HEK293 (cell line): ENCODE results near the gene TUT1.
A peak's percentile ranks its signal among the peaks of the same experiment; 100 is the strongest.

Experiments
- CTCF ChIA-PET: fragments of 350-600 bp; formaldehyde crosslinking; extraction: SDS; loops from one replicate; lab custom pipeline; 2021; ENCODE audit warnings: antibody characterized with exemption; lab: Yijun Ruan, JAX
- POLR2A ChIA-PET: fragments of 300-600 bp; formaldehyde crosslinking; extraction: SDS; loops from one replicate; lab custom pipeline; 2020; ENCODE audit warnings: antibody characterized with exemption, inconsistent platforms; lab: Yijun Ruan, JAX
- H3K27ac ChIP-seq: fragments of 200-500 bp; sonication (Bioruptor generic); 2 replicates; pipeline ENCODE4 v1.5.1; 2014; ENCODE audit warnings: low read depth, low read length, control low read depth, inconsistent platforms; ENCODE audit errors: extremely low read depth
- H3K36me3 ChIP-seq, 2 experiments: fragments of 200-500 bp in 1 of 2; sonication (Bioruptor generic) in 1 of 2; 1 replicate in 1 of 2; 2 replicates in 1 of 2; pipeline ENCODE4 v1.5.1; 2014 to 2017; ENCODE audit warnings: inconsistent platforms in 2 of 2, low read length in 2 of 2; ENCODE audit not compliant: control insufficient read depth in 2 of 2, insufficient read depth in 1 of 2
- H3K4me1 ChIP-seq: fragments of 200-500 bp; sonication (Bioruptor generic); 2 replicates; pipeline ENCODE4 v1.5.1; 2014; ENCODE audit warnings: mild to moderate bottlenecking, low read length, inconsistent platforms; ENCODE audit not compliant: control insufficient read depth, insufficient read depth
- H3K4me3 ChIP-seq: 2 replicates; pipeline ENCODE4 v1.5.1; 2011; ENCODE audit warnings: low read depth, mild to moderate bottlenecking, control low read depth, low read length, moderate library complexity
- H3K9me3 ChIP-seq: fragments of 200-500 bp; sonication (Bioruptor generic); 2 replicates; pipeline ENCODE4 v1.5.1; 2014; ENCODE audit warnings: low read depth, low read length, inconsistent platforms; ENCODE audit not compliant: control insufficient read depth, insufficient read depth
- BCL11A ChIP-seq: fragments of 450-650 bp; formaldehyde crosslinking; IDR thresholded peaks from 2 replicates; pipeline ENCODE4 v1.5.1; 2016; ENCODE audit warnings: low read depth, missing biosample characterization, missing genetic modification characterization
- FEZF1 ChIP-seq: fragments of 450-650 bp; formaldehyde crosslinking; IDR thresholded peaks from 2 replicates; pipeline ENCODE4 v1.5.1; 2016; ENCODE audit warnings: missing biosample characterization, missing genetic modification characterization
- KLF16 ChIP-seq: fragments of 450-650 bp; formaldehyde crosslinking; IDR thresholded peaks from 2 replicates; pipeline ENCODE4 v1.5.1; 2017; ENCODE audit warnings: missing biosample characterization, missing genetic modification characterization
- KLF9 ChIP-seq: fragments of 450-650 bp; formaldehyde crosslinking; IDR thresholded peaks from 2 replicates; pipeline ENCODE4 v1.5.1; 2016; ENCODE audit warnings: missing biosample characterization, missing genetic modification characterization, low read depth
- OVOL3 ChIP-seq: fragments of 450-650 bp; formaldehyde crosslinking; IDR thresholded peaks from 2 replicates; pipeline ENCODE4 v1.5.1; 2016; ENCODE audit warnings: missing biosample characterization, missing genetic modification characterization
- PRDM10 ChIP-seq: fragments of 450-650 bp; formaldehyde crosslinking; IDR thresholded peaks from 2 replicates; pipeline ENCODE4 v1.5.1; 2016; ENCODE audit warnings: missing biosample characterization, missing genetic modification characterization
- SP3 ChIP-seq: fragments of 450-650 bp; formaldehyde crosslinking; IDR thresholded peaks from 2 replicates; pipeline ENCODE4 v1.5.1; 2016; ENCODE audit warnings: missing biosample characterization, missing genetic modification characterization
- SP7 ChIP-seq: fragments of 450-650 bp; formaldehyde crosslinking; IDR thresholded peaks from 2 replicates; pipeline ENCODE4 v1.5.1; 2016; ENCODE audit warnings: missing biosample characterization, missing genetic modification characterization
- ZBTB17 ChIP-seq: fragments of 450-650 bp; formaldehyde crosslinking; IDR thresholded peaks from 2 replicates; pipeline ENCODE4 v1.5.1; 2016; ENCODE audit warnings: missing biosample characterization, missing genetic modification characterization
- ZFHX2 ChIP-seq: fragments of 450-650 bp; formaldehyde crosslinking; conservative IDR thresholded peaks from 2 replicates; pipeline ENCODE4 v1.5.1; 2016; ENCODE audit warnings: missing biosample characterization, missing genetic modification characterization
- ZNF335 ChIP-seq: fragments of 450-650 bp; formaldehyde crosslinking; conservative IDR thresholded peaks from 2 replicates; pipeline ENCODE4 v1.5.1; 2016; ENCODE audit warnings: missing biosample characterization, missing genetic modification characterization
- ZNF341 ChIP-seq: fragments of 450-650 bp; formaldehyde crosslinking; IDR thresholded peaks from 2 replicates; pipeline ENCODE4; 2016; ENCODE audit warnings: low read depth, missing biosample characterization, missing genetic modification characterization
- ZNF48 ChIP-seq: fragments of 450-650 bp; formaldehyde crosslinking; IDR thresholded peaks from 2 replicates; pipeline ENCODE4 v1.5.1; 2016; ENCODE audit warnings: missing biosample characterization, missing genetic modification characterization
- ZNF501 ChIP-seq: fragments of 450-650 bp; formaldehyde crosslinking; IDR thresholded peaks from 2 replicates; pipeline ENCODE4 v1.5.1; 2016; ENCODE audit warnings: missing biosample characterization, missing genetic modification characterization
- ZNF518A ChIP-seq: fragments of 450-650 bp; formaldehyde crosslinking; conservative IDR thresholded peaks from 2 replicates; pipeline ENCODE4 v1.5.1; 2016; ENCODE audit warnings: low read depth, missing biosample characterization, missing genetic modification characterization
- ZNF561 ChIP-seq: fragments of 450-650 bp; IDR thresholded peaks from 2 replicates; pipeline ENCODE4 v1.5.1; 2018; ENCODE audit warnings: missing biosample characterization, missing genetic modification characterization, borderline replicate concordance
- ZNF629 ChIP-seq: fragments of 450-650 bp; formaldehyde crosslinking; IDR thresholded peaks from 2 replicates; pipeline ENCODE4 v1.5.1; 2017; ENCODE audit warnings: missing biosample characterization, missing genetic modification characterization
- ZNF660 ChIP-seq: fragments of 450-650 bp; IDR thresholded peaks from 2 replicates; pipeline ENCODE4 v1.5.1; 2018; ENCODE audit warnings: missing biosample characterization, mild to moderate bottlenecking, missing genetic modification characterization
- ZNF677 ChIP-seq: fragments of 450-650 bp; IDR thresholded peaks from 2 replicates; pipeline ENCODE4 v1.5.0; 2018; ENCODE audit warnings: missing biosample characterization, mild to moderate bottlenecking, missing genetic modification characterization, moderate library complexity
- ZNF843 ChIP-seq: fragments of 450-650 bp; formaldehyde crosslinking; IDR thresholded peaks from 2 replicates; pipeline ENCODE4 v1.5.1; 2016; ENCODE audit warnings: missing biosample characterization, missing genetic modification characterization
- ZXDB ChIP-seq: fragments of 450-650 bp; formaldehyde crosslinking; IDR thresholded peaks from 2 replicates; pipeline ENCODE4 v1.5.1; 2016; ENCODE audit warnings: missing biosample characterization, missing genetic modification characterization
- TF ChIP-seq, protein P1 (sequence below): fragments of 450-650 bp; formaldehyde crosslinking; IDR thresholded peaks from 2 replicates; pipeline ENCODE4 v1.5.1; 2016; ENCODE audit warnings: missing biosample characterization, missing genetic modification characterization
- TF ChIP-seq, protein P2 (sequence below): fragments of 450-650 bp; formaldehyde crosslinking; IDR thresholded peaks from 2 replicates; pipeline ENCODE4 v1.5.1; 2016; ENCODE audit warnings: missing biosample characterization, missing genetic modification characterization
- TF ChIP-seq, protein P3 (sequence below): fragments of 450-650 bp; formaldehyde crosslinking; optimal IDR thresholded peaks from 2 replicates; pipeline ENCODE3; 2016; ENCODE audit warnings: missing biosample characterization, mild to moderate bottlenecking, missing genetic modification characterization

Gene TUT1

DNA sequence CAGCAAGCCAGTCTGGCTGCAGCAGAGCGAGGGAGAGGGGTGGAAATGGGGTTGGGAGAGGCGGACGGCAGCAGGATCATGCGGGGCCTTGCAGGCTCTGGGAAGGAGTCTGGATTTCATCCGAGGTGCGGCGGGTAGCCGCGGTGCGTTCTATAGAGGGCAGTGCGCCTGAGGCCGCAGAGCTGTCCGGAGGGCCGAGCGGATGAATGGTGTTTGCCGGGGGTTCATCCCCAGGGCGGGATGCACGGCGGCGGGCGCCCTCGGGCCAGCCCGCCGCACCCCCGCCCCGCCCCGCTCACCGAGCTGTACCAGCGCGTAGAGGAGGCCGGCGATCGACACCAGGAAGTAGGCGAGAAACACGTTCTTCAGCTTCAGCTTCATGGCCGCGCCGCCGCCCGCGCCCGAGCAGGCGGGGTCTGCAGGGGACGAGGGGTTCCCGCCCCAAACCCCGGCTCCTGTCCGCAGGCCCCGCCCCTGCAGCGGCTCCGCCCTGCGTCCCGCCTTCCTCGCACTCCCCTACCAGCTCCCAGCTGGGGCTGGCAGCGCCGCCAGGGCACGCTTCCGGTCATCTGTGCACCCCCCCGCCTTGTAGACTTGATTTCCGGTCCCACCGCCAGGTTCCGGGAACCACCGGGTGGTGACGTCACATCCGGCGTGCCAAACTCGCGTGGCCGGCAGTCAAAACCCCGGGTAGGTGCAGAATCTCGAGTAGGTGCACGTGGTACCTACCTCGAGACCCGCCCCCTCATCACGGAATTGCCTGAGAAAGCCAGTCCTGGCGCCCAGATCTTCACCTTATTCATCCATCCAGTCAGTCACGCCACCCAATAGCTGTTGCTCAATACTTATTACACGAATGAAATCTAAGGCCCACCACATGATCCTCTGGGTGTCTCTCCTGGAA lies 30.5 kb upstream of the TUT1 start, which contains the start of gene B3GAT3:
Gene B3GAT3 (minus strand): TSS at position 420 of the 904 bp plus-strand sequence. CDS start 39 bp downstream, at position 381.
- H3K9me3 ChIP-seq: no peaks in the 10 kb centered on the region
- H3K36me3 ChIP-seq: peaks cover 4 to 36% of the 10 kb centered on the region in 2 experiments
- H3K4me1 ChIP-seq: no peaks in the 10 kb centered on the region
- peak within 1 kb of the TSS; percentile 80 for H3K27ac ChIP-seq
- ChIA-PET POLR2A (interaction anchor here (0.6 to 6.0 kb wide), 28 partner anchors 9 to 234 kb away, joined by 3 to 109 read pairs (median 5); partner anchors contain the start of genes C11orf98, CSKMT, EEF1G and EML3), CTCF (interaction anchor here (0.6 to 2.5 kb wide), 7 partner anchors 11 to 249 kb away, joined by 3 to 18 read pairs (median 3); no protein-coding TSS in a partner anchor)
- peak within 1 kb of the TSS; percentile 71 for H3K4me3 ChIP-seq
- TF ChIP-seq ZBTB17 (tag by site-specific recombination) (peak; percentile 67), ZNF48 (tag by site-specific recombination) (no peak), ZFHX2 (tag by site-specific recombination) (no peak; the same call in 1 of the 2 replicates), ZNF660 (tag by site-specific recombination) (peak; percentile 34; the same call in 1 of the 2 replicates), ZNF629 (peak; percentile 95), ZXDB (tag by site-specific recombination) (peak; percentile 57), ZNF501 (tag by site-specific recombination) (0 out of 2 replicates have a peak, but pooled peaks have one; percentile 16), PRDM10 (tag by site-specific recombination) (peak; percentile 32; the same call in 1 of the 2 replicates), FEZF1 (tag by site-specific recombination) (peak; percentile 9; the same call in 1 of the 2 replicates), SP7 (peak; percentile 62), ZNF335 (peak; percentile 49), KLF16 (tag by site-specific recombination) (peak; percentile 65; the same call in 1 of the 2 replicates), OVOL3 (no peak), ZNF843 (tag by site-specific recombination) (peak; percentile 47; the same call in 1 of the 2 replicates), SP3 (tag by site-specific recombination) (peak; percentile 93), ZNF518A (tag by site-specific recombination) (peak; percentile 93), ZNF561 (tag by site-specific recombination) (peak; percentile 74; the same call in 1 of the 2 replicates), KLF9 (peak; percentile 87), ZNF341 (tag by site-specific recombination) (peak; percentile 97), ZNF677 (tag by site-specific recombination) (no peak), BCL11A (peak; percentile 89)
- TF ChIP-seq, protein P1, sequence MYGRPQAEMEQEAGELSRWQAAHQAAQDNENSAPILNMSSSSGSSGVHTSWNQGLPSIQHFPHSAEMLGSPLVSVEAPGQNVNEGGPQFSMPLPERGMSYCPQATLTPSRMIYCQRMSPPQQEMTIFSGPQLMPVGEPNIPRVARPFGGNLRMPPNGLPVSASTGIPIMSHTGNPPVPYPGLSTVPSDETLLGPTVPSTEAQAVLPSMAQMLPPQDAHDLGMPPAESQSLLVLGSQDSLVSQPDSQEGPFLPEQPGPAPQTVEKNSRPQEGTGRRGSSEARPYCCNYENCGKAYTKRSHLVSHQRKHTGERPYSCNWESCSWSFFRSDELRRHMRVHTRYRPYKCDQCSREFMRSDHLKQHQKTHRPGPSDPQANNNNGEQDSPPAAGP: 0 out of 2 replicates have a peak, but pooled peaks have one; percentile 43
- TF ChIP-seq, protein P2, sequence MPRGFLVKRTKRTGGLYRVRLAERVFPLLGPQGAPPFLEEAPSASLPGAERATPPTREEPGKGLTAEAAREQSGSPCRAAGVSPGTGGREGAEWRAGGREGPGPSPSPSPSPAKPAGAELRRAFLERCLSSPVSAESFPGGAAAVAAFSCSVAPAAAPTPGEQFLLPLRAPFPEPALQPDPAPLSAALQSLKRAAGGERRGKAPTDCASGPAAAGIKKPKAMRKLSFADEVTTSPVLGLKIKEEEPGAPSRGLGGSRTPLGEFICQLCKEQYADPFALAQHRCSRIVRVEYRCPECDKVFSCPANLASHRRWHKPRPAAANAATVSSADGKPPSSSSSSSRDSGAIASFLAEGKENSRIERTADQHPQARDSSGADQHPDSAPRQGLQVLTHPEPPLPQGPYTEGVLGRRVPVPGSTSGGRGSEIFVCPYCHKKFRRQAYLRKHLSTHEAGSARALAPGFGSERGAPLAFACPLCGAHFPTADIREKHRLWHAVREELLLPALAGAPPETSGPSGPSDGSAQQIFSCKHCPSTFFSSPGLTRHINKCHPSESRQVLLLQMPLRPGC (tag by site-specific recombination): 0 out of 2 replicates have a peak, but pooled peaks have one; percentile 37
- TF ChIP-seq, protein P3, sequence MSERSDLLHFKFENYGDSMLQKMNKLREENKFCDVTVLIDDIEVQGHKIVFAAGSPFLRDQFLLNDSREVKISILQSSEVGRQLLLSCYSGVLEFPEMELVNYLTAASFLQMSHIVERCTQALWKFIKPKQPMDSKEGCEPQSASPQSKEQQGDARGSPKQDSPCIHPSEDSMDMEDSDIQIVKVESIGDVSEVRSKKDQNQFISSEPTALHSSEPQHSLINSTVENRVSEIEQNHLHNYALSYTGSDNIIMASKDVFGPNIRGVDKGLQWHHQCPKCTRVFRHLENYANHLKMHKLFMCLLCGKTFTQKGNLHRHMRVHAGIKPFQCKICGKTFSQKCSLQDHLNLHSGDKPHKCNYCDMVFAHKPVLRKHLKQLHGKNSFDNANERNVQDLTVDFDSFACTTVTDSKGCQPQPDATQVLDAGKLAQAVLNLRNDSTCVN (tag by site-specific recombination): peak; percentile 87
